HUES48 (cell line): Measurements from ENCODE around the gene ANP32A.

Source experiments
- H3K27ac ChIP-seq: one replicate; pipeline ENCODE4 v1.7.0; 2013; ENCODE audit warnings: low read depth, low read length, inconsistent platforms
- H3K27me3 ChIP-seq: 2 replicates; pipeline ENCODE4 v1.6.1; 2013; ENCODE audit warnings: mild to moderate bottlenecking, low read length; ENCODE audit not compliant: control insufficient read depth, insufficient read depth
- H3K36me3 ChIP-seq: 2 replicates; pipeline ENCODE4 v1.6.1; 2013; ENCODE audit warnings: low read length; ENCODE audit not compliant: control insufficient read depth, insufficient read depth
- H3K4me1 ChIP-seq: 2 replicates; pipeline ENCODE4 v1.6.1; 2013; ENCODE audit warnings: mild to moderate bottlenecking, low read length; ENCODE audit not compliant: control insufficient read depth, insufficient read depth
- H3K4me3 ChIP-seq: 2 replicates; pipeline ENCODE4 v1.5.1; 2013; ENCODE audit warnings: mild to moderate bottlenecking, low read depth, low read length
- H3K9ac ChIP-seq: 2 replicates; pipeline ENCODE4 v1.6.1; 2013; ENCODE audit warnings: mild to moderate bottlenecking, low read depth, low read length, moderate library complexity
- H3K9me3 ChIP-seq: 2 replicates; pipeline ENCODE4 v1.6.1; 2013; ENCODE audit warnings: low read length; ENCODE audit not compliant: control insufficient read depth, insufficient read depth

ANP32A gene

DNA sequence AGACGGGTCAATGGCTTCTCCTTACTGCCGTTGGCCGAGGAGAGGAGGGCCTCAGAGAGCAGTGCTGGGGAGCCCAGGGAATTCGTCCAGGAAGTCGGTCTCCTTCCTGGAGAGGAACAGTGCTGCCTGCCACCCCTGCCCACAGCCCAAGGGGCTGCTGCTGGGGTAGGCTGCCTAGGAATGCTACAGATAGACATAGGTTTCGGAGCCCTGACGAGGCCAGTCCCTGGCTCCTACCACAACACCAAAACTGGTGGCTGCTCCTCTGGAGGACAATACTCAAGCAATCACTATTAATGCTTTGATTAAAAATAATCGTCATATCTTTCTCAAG, 30.5 kb downstream of the ANP32A start:
- Histone ChIP-seq H3K9ac (no peak overlapping the region), H3K27ac (peak overlapping the region; percentile 54), H3K36me3 (peaks cover 40% of the 10 kb centered on the region), H3K27me3 (no peaks in the 10 kb centered on the region), H3K4me1 (peaks cover 67% of the 10 kb centered on the region), H3K9me3 (no peaks in the 10 kb centered on the region), H3K4me3 (no peak overlapping the region)

DNA sequence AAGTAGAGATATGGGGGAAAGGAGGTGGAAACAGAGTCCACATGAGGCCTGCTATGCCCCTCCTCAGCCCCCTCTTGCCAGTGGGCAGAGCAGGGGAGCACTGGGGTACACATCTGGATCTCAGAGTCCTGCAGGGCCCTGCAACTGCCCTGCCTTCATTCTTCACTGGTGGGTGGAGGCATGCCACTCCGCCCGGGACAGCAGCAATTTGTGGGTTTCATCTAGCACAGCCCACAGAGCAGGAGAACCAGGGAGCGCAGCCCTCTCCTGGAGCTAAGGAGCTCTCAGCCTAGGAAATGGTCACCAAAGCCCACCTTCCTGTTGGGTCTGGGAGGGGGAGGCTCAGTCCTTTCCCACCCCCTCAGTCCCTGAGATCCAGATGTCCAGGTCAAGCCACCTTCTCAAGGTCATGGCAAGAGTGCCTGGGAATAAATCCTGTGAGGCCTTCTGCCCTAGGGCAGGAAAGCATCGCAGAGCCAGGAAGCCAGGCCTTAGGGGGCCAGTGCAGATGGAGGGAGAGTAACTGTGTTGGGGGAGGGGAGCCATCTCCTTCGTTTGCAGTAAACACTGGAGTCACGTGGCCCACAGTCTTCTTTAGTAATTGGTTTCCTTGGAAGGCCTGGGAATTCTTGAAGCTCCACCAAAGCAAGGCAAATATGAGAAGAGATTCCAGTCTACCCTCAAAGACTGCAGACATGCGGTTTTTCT, 31.0 kb downstream of the ANP32A start:
- Histone ChIP-seq H3K9ac (no peak overlapping the region), H3K27ac (peak overlapping the region; percentile 54), H3K36me3 (peaks cover 45% of the 10 kb centered on the region), H3K4me1 (peaks cover 63% of the 10 kb centered on the region), H3K4me3 (0 out of 2 replicates have a peak overlapping the region, but pooled peaks have one; percentile 3), H3K27me3 (no peaks in the 10 kb centered on the region), H3K9me3 (no peaks in the 10 kb centered on the region)

- no peaks in the 10 kb centered on the region for H3K27me3 ChIP-seq
- H3K4me3 ChIP-seq, result no peak overlapping the region
- no peak overlapping the region for H3K9ac ChIP-seq
- H3K9me3 ChIP-seq, result no peaks in the 10 kb centered on the region
- no peak overlapping the region for H3K27ac ChIP-seq
- H3K4me1 ChIP-seq, result peaks cover 57% of the 10 kb centered on the region
- peaks cover 51% of the 10 kb centered on the region for H3K36me3 ChIP-seq
Observed at GRCh38 chr15:68789091-68789490, 31.6 kb downstream of the ANP32A start.

GRCh38 chr15:68788264-68788624, 32.5 kb downstream of the ANP32A start:
- Histone ChIP-seq H3K4me3 (no peak overlapping the region), H3K27ac (no peak overlapping the region), H3K27me3 (no peaks in the 10 kb centered on the region), H3K9me3 (no peaks in the 10 kb centered on the region), H3K36me3 (peaks cover 53% of the 10 kb centered on the region), H3K4me1 (peaks cover 48% of the 10 kb centered on the region), H3K9ac (no peak overlapping the region)

- no peak overlapping the region for H3K4me3 ChIP-seq
- peak overlapping the region; percentile 6 for H3K27ac ChIP-seq
- no peaks in the 10 kb centered on the region for H3K9me3 ChIP-seq
- H3K36me3 ChIP-seq, result peaks cover 58% of the 10 kb centered on the region
- peaks cover 47% of the 10 kb centered on the region for H3K4me1 ChIP-seq
- no peaks in the 10 kb centered on the region for H3K27me3 ChIP-seq
- no peak overlapping the region; the same call in 1 of the 2 replicates for H3K9ac ChIP-seq
Observed at GRCh38 chr15:68787609-68788263, 33.0 kb downstream of the ANP32A start.

GRCh38 chr15:68786753-68787152, 33.9 kb downstream of the ANP32A start:
- Histone ChIP-seq H3K9ac (no peak overlapping the region), H3K27ac (no peak overlapping the region), H3K4me3 (no peak overlapping the region), H3K36me3 (peaks cover 68% of the 10 kb centered on the region), H3K27me3 (no peaks in the 10 kb centered on the region), H3K9me3 (no peaks in the 10 kb centered on the region), H3K4me1 (peaks cover 42% of the 10 kb centered on the region)

DNA sequence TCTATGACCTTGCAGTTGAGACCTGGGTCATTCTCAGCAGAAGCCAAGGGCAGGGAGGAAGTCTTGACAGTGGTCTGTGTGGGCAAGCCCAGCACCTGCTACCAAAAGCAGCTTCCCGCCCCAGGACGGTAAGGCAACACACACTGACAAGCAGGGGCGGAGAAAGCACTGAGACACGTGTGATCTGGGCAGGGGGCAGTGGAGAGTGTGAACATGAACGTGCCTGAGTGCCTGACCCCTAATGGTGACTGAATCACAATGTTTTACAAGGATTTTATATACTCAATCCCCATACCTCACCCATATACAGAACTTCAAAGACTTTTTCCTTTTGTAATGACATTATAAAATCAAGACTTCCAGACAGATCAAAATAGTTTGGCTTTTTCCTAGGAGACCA, 35.2 kb downstream of the ANP32A start:
- H3K4me1 ChIP-seq, result peaks cover 30% of the 10 kb centered on the region

DNA sequence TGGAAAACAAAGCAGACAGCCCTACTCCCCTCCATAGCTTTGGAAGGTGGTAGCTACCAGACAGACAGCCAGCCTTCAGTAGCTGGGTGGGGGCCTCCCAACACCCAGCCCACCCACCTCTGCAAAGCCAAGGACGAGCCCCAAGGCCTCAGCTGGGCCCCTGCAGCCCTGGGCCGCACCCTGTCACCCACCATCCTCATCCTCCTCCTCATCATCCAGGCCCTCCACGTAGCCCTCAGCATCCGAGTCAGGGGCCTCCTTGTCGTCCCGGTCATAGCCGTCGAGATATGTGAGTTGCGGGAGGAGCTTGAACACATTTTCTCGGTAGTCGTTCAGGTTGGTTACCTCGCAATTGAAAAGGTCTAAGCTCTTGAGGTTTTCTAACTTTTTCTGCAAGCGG, 36.5 kb downstream of the ANP32A start:
- Histone ChIP-seq H3K9ac (no peak overlapping the region), H3K36me3 (peaks cover 84% of the 10 kb centered on the region), H3K9me3 (no peaks in the 10 kb centered on the region), H3K27me3 (no peaks in the 10 kb centered on the region), H3K27ac (no peak overlapping the region), H3K4me1 (peaks cover 17% of the 10 kb centered on the region), H3K4me3 (no peak overlapping the region)

More for the DNA sequence above, 35.2 kb downstream of the ANP32A start:
- H3K4me3 ChIP-seq, result no peak overlapping the region
- peaks cover 79% of the 10 kb centered on the region for H3K36me3 ChIP-seq
- no peaks in the 10 kb centered on the region for H3K9me3 ChIP-seq
- H3K27ac ChIP-seq, result no peak overlapping the region
- H3K9ac ChIP-seq, result no peak overlapping the region
- H3K27me3 ChIP-seq, result no peaks in the 10 kb centered on the region

GRCh38 chr15:68783226-68784058, 37.3 kb downstream of the ANP32A start:
- Histone ChIP-seq H3K9me3 (no peaks in the 10 kb centered on the region), H3K4me3 (no peak overlapping the region), H3K36me3 (peaks cover 86% of the 10 kb centered on the region), H3K9ac (no peak overlapping the region), H3K27me3 (no peaks in the 10 kb centered on the region), H3K4me1 (peaks cover 11% of the 10 kb centered on the region), H3K27ac (no peak overlapping the region)

GRCh38 chr15:68782589-68783161, 38.0 kb downstream of the ANP32A start:
- Histone ChIP-seq H3K4me3 (no peak overlapping the region), H3K4me1 (0 out of 2 replicates have a peak, but pooled peaks cover 9% of the 10 kb centered on the region), H3K9me3 (no peaks in the 10 kb centered on the region), H3K36me3 (peaks cover 91% of the 10 kb centered on the region), H3K27me3 (no peaks in the 10 kb centered on the region), H3K9ac (no peak overlapping the region), H3K27ac (no peak overlapping the region)
